Sigmoid colon (tissue), 4 donors: Measurements from ENCODE around the gene SUPT6H.

Experiments used
- EP300 ChIP-seq, 4 donors: sonication (generic); formaldehyde crosslinking; IDR thresholded peaks; one replicate each; pipeline ENCODE4 v1.6.1; 2017; ENCODE audit warnings: antibody characterized with exemption in 4 of 4
- POLR2A ChIP-seq, 2 donors: fragments of 450-650 bp; IDR thresholded peaks; one replicate each; pipeline ENCODE4 v1.6.1; 2016; ENCODE audit warnings: antibody characterized with exemption in 2 of 2, mild to moderate bottlenecking in 2 of 2, moderate library complexity in 2 of 2
- POLR2AphosphoS5 ChIP-seq, 4 donors: sonication (generic); formaldehyde crosslinking; IDR thresholded peaks; one replicate each; pipeline ENCODE4 v1.6.1; 2017; ENCODE audit warnings: antibody characterized with exemption in 4 of 4
- TF ChIP-seq, protein P1 (sequence below), 4 experiments: fragments of 450-650 bp in 3 of 4; fragments of 200-600 bp in 1 of 4; IDR thresholded peaks; one replicate each; pipeline ENCODE4 v1.5.1; 2016 to 2019; ENCODE audit warnings: antibody characterized with exemption in 4 of 4, mild to moderate bottlenecking in 3 of 4, moderate library complexity in 2 of 4

DNA sequence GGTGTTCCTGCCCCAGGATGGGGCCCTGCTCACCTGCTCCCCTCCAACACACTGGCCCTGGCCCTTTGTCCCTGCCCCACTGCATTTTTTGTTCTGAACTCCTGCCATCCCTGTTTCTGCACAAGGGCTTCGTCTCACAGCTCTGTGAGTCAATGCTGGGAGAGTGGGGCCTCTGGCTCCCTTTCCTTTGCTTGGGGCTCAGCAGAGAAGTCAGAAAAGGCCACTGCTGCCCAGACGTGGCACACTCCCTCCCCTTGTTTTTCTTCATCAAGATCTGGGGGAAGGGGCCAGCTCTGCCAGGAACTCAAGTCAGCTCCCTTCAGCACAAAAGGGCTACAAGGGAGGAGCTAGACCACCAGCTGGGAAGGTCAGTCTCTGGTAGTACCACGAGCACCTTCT lies 40.7 kb downstream of the SUPT6H start:
- TF ChIP-seq, protein P1, sequence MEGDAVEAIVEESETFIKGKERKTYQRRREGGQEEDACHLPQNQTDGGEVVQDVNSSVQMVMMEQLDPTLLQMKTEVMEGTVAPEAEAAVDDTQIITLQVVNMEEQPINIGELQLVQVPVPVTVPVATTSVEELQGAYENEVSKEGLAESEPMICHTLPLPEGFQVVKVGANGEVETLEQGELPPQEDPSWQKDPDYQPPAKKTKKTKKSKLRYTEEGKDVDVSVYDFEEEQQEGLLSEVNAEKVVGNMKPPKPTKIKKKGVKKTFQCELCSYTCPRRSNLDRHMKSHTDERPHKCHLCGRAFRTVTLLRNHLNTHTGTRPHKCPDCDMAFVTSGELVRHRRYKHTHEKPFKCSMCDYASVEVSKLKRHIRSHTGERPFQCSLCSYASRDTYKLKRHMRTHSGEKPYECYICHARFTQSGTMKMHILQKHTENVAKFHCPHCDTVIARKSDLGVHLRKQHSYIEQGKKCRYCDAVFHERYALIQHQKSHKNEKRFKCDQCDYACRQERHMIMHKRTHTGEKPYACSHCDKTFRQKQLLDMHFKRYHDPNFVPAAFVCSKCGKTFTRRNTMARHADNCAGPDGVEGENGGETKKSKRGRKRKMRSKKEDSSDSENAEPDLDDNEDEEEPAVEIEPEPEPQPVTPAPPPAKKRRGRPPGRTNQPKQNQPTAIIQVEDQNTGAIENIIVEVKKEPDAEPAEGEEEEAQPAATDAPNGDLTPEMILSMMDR (IDR thresholded peaks at IDR 0.05), result no peak
- no peak for TF ChIP-seq POLR2AphosphoS5 (IDR thresholded peaks at IDR 0.05)
- no peak for TF ChIP-seq POLR2A (IDR thresholded peaks at IDR 0.05)
- TF ChIP-seq EP300 (IDR thresholded peaks at IDR 0.05), result no peak
